NCI-H1105 treated with DMSO at 0.1 percent for 48 hours (cell line): ENCODE results near the gene OBI1.
A peak's percentile ranks its signal among the peaks of the same experiment; 100 is the strongest.

Source experiments
- DNase-seq: peaks from one replicate; lab custom pipeline; 2025; lab: John Stamatoyannopoulos, UW

Gene OBI1, protein sequence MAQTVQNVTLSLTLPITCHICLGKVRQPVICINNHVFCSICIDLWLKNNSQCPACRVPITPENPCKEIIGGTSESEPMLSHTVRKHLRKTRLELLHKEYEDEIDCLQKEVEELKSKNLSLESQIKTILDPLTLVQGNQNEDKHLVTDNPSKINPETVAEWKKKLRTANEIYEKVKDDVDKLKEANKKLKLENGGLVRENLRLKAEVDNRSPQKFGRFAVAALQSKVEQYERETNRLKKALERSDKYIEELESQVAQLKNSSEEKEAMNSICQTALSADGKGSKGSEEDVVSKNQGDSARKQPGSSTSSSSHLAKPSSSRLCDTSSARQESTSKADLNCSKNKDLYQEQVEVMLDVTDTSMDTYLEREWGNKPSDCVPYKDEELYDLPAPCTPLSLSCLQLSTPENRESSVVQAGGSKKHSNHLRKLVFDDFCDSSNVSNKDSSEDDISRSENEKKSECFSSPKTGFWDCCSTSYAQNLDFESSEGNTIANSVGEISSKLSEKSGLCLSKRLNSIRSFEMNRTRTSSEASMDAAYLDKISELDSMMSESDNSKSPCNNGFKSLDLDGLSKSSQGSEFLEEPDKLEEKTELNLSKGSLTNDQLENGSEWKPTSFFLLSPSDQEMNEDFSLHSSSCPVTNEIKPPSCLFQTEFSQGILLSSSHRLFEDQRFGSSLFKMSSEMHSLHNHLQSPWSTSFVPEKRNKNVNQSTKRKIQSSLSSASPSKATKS

DNA sequence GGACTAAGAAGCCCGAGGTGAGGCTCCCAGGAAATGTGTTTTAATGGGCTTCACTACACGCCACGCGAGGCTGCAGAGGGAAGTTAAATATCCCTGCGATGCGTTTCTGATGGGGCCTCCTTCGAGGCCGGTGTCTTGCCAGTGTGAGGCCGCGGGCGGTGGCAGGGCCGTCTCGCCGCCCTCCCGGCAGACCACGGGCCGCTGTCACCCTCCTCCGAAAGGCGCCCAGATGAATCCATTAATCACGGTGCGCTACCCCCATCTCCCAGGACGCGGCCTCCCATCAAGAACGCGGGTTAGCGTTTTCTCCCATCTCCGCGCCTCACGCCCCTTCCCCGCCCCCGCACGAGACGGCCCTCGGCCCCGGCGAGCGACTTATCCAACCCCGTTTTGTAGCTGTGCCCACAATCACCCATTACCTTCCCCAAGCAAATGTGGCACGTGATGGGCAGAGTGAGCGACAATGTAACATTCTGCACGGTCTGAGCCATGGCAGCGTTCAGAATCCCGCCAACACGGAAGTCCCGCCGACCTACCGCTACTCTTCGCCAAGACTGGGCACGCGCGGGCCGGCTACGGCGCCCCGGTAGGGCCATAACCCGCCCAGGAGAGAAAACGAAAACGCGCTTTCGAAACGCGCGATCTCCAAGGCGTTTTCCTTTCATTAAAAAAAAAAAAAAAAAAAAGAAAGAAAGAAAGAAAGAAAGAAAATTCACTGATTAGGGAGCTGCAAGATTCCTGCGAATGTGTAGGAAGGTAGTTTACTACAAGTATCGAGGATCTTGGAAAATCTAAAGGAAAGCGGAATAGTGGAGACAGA is at the start of gene OBI1:
Gene OBI1, minus strand, starts transcription at position 526 of the 820 bp plus-strand sequence. Its CDS starts 35 bp downstream, at position 491.
- DNase-seq = peak; percentile 73

DNA sequence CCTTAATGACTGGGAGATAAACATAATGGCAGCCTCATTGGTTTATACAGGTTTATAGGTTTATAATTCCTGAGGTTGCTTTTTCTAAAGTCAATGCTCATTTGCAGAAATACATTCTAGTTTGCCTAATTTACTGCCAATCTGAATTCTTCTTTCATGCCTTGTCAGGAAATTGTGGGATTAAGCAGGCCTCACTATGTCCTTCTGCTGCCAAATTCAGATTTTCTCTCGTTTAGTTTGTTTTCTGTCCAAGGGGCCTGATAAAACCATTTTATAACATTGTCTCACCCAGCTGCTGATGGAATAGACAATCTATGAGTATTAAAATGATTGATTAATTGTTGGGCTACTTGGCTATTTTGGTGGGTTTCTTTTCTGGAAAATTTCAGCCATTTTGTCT is 42.4 kb upstream of the OBI1 start:
- no peak for DNase-seq

DNA sequence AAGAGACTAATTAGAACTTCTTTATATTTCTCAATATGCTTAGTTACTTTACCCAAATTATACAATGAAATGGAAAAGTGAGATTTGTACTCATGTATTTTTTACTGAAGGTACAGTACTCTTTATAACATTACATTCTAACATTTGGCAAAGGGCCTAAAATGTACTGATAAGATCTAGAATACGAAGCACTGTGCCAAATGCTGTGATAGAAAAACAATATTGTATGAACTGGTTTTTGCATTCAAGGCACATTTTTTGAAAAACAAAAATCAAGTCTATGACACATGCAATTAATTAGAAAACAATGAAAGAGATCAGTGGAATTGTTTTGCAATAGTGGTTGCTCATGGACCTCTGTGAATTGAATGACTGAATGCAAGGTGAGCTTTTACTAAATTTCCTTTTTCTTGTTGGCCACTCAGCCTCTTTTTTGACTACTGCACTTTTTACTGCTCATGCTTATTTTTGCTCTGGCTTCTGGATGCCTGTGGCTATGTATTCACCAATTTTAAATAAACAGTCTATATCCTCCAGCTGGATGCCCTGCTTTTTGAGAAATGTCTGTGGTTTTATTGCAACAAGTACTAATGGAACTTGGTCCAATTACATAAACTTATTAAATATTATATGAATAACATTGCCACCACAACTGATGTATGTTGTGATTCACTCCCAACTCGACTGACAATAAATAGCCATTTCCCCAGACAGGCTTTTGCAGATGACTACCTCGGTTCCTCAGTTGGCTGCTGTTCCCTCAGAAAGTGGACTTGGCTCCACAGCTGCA is 41.4 kb upstream of the OBI1 start:
- peak; percentile 41 for DNase-seq

DNA sequence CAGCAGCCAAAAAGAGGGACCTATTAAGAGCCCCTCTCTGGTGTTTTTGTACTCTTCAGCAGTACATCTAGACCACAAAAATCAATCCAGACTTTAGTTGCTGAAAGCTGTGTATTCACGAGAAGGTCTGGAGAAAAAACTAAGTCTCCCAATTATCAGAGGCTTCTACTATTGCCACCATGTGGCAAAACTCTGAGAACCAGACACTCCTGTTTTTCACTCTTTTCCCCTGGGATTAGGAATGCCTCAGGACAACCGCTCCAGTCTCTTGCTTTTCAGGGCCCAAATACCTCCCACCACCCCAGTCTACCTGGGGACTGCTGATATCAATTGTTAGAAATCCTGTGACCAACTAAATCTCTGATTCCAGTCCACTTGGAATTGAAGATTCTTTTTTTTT is 30.1 kb upstream of the OBI1 start:
- no peak for DNase-seq

DNA sequence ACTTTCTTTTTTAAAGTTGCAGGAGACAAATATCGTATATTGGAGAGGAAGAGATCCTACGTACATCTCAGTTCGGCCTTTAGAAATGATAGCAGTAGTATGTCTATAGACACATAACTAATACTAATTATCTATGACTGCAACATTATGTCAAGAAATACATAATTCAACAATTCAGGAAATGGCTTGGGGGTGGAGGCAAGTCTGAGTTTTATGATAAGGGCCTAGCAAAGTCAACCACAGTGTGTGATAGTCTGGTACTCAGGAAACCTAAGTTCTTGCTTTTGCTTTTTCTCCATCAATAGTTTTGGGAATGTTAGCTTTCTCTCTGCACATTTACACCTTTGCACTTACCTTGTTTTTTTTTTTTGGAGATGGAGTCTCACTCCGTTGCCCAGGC is 27.5 kb upstream of the OBI1 start:
- DNase-seq = no peak

DNA sequence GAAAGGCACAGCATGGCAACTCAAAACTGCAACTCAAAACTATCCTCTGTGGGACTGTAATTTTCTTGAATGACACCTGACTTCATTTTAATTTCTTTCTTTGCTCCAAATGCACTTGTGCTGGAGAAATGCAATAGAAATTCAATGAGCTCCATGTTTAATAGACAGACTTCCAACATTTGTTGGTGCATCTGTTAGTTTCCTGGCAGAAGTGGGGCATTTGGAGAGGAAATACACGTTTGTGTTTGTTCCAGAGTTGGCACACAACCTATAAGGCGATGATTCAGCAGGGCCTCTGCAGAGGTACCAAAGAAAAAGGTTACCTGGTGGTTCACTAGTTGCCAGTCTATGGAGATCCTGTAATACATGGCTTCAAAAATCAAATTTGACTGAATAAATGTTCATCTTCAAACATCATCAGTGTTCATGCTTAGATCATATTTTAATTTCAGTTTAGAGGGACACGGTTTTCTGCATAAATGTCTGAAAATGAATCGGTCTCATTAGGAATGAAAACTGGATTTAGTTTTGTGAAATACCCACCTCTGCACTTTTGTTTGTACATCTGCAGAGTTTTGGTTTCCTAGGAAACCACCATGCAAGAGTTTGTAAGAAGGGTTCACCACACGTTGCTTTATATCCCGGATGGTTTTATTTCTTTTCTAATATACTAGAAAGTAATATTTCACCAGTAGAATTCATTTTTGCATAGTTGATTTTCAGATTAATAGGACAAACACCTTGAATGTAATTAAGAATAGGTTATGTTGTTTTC is 21.8 kb upstream of the OBI1 start:
- DNase-seq = peak; percentile 80

DNA sequence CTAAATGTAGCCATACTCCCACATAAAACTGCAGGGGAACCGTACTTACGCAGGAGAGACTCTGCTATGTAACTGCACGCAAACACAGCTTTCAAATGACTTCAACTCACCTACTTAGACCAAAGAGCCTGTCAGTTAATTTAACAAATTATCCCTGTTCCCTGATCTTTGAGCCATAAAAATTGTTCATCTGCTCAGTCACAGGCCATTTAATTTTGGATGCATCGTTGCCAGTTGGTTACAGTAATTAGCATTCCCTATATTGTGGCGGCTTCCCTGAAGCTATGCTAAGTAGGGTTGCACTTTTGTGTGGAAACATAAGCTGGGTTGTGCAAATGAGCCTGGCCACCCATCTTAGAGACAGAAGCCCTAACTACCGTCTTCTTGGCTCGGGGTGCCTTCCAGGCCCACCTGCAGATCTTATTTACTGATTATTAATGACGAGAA is 21.2 kb upstream of the OBI1 start:
- peak; percentile 89 for DNase-seq

DNA sequence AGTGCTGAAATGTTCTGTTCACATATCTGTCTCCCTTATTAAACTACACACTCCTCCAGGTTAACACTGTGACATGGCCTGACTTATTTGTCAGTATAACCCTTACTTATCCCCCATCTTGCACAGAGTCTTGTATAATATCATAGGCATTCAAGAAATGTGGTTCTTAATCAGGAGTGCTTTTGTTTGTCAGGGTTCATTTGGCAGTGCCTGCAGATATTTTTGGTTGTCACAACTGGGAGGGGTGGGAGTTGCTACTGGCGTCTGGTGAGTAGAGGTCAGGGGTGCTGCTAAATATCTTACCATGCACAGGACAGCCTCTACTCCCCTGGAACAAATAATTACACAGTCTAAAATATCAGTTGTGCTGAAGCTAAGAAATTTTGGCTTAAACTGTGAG is 20.4 kb upstream of the OBI1 start:
- no peak for DNase-seq

DNA sequence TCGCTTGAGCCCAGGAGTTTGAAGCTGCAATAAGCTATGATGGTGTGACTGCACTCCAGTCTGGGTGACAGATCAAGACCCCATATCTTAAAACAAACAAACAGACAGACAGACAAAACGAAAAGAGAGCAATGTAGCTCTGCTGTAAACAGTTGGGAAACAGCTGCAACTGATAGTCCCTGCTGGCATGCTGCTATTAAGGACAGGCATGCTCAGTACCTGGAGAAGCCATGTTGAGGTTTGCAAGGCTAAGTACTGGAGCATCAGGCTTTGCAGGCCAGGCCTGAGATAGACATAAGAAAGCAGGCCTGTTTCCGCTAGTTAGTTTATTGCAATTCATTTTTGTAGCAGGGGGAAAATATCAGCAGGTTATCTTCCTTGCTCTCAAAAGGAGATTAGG is 16.2 kb upstream of the OBI1 start:
- DNase-seq = no peak

DNA sequence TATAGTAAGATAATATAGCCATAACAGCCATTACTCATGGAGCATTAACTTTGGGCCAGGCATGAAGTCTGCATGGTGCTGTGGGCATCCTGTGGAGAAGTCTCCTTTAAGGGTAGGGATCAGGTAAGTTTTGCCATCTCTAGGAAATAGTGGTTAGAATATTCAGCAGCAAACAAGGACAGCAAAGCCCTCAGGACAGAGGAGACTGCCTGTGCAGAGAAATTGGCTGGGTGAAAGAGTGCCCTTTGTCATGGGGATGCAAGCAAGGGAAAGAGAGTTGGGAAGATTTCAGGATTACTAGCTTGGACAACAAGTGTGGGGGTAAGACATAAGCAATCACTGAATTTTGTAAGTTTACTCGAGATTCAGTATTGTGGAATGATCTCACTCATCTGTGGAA is 15.7 kb upstream of the OBI1 start:
- no peak for DNase-seq

DNA sequence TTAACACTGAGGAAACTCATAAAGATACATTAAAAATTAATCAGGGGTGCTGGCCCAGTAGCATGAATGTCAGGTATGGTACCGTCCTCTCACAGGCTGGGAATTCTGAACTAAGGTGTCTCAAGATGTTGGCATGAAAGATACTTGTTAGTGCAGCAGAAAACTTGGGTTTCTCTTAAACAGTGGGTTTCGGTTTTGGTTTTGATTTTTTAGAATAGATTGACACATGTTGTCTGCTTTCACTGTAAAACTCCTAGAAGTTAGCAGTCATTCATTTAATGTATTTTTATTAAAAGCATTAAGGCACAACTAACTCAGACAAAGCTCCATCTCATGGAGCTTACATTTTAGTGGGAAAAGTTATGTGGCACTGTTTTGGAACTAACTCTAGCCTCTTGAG is 3.5 kb upstream of the OBI1 start:
- no peak for DNase-seq

DNA sequence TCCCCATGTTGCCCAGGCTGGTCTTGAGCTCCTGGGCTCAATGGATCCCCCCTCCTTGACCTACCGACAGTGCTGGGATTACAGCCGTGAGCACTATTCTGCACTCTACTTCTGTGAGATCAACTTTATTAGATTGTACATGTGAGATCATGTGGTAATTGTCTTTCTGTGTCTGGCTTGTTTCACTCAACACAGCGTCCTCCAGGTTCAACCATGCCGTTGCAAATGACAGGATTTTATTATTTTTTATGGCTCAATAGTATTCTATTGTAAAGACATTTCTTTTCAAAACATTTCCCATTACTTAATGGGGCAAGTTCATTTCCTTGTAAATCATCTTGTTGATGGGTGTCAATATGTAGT is 1.5 kb upstream of the OBI1 start:
- DNase-seq = no peak

DNA sequence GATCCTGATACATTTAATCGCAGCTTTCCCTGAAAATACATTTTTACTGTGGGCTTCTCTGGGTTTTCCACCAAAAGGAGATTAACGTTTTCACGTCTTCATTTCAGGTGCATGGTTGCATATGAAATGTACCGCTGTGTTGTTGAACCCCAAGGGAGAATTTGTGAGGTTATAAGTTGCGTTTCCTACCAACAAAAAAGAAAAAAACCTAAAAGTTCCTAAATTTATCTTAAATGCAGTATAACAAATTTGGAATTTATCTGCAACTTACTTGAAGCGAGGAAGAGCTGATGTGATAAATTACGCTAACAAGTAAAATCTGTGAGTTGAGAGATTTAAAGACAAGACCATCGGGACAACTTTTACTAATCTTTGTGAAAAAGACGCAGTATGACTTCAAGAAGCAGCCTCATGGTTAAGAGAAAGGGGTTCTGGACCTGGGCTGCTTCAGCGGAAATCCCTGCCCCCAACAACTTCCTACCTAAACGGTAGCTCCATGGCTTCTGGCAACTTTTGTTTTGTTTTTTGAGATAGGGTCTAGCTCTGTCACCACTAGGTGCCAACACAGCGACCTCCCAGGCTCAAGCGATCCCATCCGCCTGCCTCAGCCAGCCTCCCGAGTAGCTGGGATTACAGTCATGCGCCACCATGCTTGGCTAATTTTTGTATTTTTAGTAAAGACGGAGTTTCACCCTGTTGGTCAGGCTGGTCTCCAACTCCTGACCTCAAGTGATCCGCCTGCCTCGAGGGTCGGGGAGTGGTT is 958 bp upstream of the OBI1 start:
- DNase-seq = no peak

DNA sequence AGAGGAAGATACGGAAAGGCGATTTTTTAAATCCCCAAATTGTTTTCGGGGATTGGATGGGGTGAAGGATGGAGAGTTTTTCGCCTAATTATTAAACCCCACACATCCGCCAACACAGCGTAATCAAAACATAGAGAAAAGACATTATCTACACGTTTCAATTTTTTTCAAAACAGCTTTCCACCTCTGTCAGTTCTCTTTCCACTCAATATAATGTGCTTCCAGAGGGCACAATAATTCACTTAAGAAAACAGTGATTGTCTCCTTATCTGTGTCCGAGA is 435 bp upstream of the OBI1 start:
- DNase-seq = no peak

DNA sequence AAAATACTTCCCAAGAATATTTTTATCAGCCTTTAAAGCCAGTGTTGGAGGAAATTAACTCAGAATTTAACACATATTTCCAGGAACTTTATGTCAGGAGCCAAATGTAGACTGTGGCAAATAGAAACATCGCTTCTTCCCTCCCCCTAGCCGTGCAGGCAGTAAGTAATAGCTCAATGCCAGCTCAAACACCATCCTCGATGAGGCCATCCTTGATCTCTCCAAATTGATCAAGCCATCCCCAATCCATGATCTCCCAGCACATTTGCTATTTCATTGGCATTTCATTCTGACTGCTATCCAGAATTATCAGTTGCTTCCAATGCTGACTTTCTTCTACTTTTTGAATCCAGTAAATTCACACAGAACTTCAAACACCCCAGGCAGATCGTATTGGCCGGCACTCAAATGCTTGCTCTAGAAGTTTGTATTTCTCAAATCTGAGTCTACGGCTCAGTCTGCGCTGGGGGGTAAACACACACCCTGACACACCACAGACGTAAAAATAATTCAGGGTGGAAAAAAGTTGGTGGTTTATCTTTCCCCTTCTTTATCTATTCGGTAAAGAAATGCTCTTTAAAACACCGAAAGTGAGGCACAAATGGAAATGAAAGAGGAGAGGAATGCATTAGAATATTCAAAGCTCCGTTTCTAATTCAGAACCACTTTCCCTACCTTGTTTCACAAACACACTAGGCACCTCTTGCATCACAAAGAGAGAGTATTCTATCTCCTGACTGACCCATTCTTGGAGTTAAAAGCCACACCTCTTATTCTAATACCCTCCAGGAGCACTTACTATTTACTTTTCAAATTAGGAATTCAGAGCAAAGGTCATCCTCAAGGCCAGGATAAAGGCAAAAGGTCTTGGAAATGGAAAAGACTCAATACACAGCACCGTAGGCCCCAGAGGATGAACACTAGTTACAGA is 991 bp downstream of the OBI1 start:
- peak; percentile 12 for DNase-seq

DNA sequence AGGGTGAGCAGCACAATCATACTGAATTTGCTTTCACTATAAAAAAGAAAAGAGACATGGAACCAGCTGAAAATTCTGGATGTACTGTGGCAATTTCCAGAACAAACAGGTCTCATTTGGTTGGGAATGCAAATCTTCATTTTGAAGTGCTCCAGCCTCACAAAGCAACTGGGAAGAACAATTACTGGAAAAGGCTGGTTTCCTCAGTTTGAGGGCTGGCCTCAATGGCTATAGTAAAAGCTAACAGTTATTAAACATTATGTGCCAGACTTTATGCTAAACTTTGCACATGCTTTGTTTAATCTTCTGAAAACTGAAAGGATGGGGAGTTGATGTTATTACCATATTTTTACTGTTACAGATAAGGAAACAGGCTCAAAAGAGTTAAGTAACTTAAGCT is 3.0 kb downstream of the OBI1 start:
- no peak for DNase-seq

DNA sequence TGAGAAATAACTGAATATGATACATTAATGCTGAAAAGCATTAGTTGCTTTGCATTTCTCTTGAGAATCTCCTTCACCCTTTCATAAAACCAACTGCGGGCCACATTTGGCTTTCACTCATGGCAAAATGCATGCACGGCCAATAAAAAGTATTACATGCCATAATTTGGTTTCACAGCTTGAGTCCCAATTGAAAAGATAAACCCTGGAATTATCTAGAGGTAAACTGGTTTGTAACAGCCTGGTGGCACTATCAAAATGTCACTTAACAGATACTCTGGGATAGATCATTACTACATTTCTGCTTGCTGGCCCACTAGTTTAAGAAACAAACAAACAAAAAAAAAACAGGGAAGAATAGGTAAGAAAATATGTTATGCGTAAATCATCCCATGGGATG is 3.9 kb downstream of the OBI1 start:
- no peak for DNase-seq

DNA sequence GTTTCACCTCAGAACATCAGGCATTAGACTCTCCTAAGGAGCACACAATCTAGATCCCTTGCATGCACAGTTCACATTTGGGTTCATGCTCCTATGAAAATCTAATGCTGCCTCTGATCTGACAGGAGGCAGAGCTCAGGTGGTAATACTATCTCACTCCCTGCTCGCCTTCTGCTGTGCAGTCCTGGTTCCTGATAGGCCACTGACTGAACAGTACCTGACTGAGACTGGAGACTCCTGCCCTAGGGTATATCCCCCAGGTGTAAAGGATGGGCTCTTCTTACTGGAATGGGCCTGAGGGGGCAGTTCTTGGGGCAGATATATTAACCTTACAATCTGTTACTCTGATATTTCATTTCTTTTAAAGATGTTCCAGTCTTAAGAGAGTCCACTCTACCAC is 6.3 kb downstream of the OBI1 start:
- no peak for DNase-seq

DNA sequence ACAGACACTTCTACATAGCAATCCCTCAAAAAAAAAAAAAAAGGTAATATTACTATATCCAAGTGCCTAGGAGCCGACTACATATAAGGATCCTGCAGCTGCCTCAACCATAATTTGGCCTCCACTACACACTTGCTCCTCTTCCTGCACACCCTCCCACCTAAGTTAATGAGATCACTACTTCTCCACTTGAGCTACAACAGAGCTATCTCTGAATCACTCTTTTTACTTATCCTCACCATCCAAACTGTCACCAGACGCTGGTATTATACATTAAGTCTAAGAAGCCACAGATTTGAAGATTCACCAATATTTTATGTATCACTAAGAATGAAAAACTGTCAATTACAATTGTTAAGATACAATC is 8.3 kb downstream of the OBI1 start:
- no peak for DNase-seq
